Chondrocyte (in vitro differentiated cells): ENCODE measurements around the gene DOCK6. TPM values are rescaled to one million over a fixed set of nuclear protein-coding genes. Genes with fewer than 3 reads are reported as not detected.

ENCODE experiments used
- DNase-seq: peaks from one replicate; pipeline ENCODE4 v3.0.0; 2021; ENCODE audit warnings: mixed read lengths, low spot score
- H3K27ac Mint-ChIP-seq: one replicate; pipeline ENCODE4 v1.8.0; 2021; ENCODE audit warnings: mild to moderate bottlenecking, moderate library complexity, mixed read lengths; ENCODE audit not compliant: unreplicated experiment
- H3K27me3 Mint-ChIP-seq: 2 replicates; pipeline ENCODE4 v1.8.0; 2021; ENCODE audit warnings: low read depth, mixed read lengths
- H3K36me3 Mint-ChIP-seq: 2 replicates; pipeline ENCODE4 v1.8.0; 2021; ENCODE audit warnings: low read depth, mixed read lengths
- H3K4me1 Mint-ChIP-seq: 2 replicates; pipeline ENCODE4 v1.8.0; 2021; ENCODE audit warnings: low read depth, mild to moderate bottlenecking, mixed read lengths
- H3K4me3 Mint-ChIP-seq: one replicate; pipeline ENCODE4 v1.8.0; 2021; ENCODE audit warnings: mild to moderate bottlenecking, moderate library complexity, mixed read lengths; ENCODE audit not compliant: unreplicated experiment
- H3K9me3 Mint-ChIP-seq: 2 replicates; pipeline ENCODE4 v1.8.0; 2021; ENCODE audit warnings: low read depth, mixed read lengths
- total RNA-seq: library from RNA; stranded (reverse); gene quantifications from 3 replicates; pipeline ENCODE4 v1.2.1, GENCODE V29; 2021
- TF ChIP-seq, protein P1 (sequence below): fragments of 200-600 bp; sonication (generic); IDR thresholded peaks from 2 replicates; pipeline ENCODE4 v1.5.0; 2021; ENCODE audit warnings: antibody characterized with exemption, mild to moderate bottlenecking, moderate library complexity

Gene DOCK6
- total RNA-seq, 1 donor from 2014 or later = 44.4 TPM

DNA sequence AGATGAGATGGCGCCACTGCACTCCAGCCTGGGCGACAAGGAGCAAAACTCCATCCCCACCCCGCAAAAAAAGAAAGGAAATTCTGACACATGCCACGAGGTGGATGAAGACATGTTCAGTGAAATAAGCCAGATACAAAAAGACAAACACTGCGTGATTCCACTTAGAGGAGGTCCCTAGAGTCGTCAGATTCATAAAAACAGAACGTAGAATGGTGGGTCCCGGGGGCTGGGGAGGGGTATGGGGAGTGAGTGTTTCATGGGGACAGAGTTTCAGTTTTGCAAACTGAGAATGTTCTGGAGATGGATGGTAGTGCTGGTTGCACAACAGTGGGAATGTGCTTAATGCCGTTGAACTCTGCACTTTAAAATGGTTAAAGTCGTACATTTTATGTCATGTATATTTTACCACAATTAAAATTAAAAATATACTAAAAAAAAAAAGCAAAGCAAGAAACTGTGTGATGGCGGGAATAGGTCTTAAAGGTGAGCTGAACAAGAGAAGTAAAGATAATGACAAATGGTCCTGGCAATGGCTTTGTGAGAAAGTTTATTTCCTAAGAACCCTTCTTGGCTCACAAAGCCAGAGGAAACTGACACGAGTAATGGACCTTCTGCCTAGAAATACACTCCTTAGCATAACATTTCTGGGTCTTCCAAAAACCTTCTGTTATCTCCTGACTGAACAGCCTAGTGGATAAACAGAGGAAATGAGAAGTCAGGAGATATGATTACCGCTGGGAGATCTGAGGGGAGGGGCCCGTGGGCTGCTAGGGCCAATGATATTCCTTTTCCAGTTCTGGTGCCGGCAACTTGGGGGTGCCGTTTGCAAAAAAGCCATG, 102.5 kb downstream of the DOCK6 start:
- Mint-ChIP-seq H3K36me3 (peaks cover 9% of the 10 kb centered on the region), H3K27me3 (no peaks in the 10 kb centered on the region), H3K27ac (peak overlapping the region; percentile 36), H3K9me3 (no peaks in the 10 kb centered on the region), H3K4me1 (peaks cover 39% of the 10 kb centered on the region), H3K4me3 (no peak overlapping the region)
- DNase-seq = no peak
- TF ChIP-seq, protein P1, sequence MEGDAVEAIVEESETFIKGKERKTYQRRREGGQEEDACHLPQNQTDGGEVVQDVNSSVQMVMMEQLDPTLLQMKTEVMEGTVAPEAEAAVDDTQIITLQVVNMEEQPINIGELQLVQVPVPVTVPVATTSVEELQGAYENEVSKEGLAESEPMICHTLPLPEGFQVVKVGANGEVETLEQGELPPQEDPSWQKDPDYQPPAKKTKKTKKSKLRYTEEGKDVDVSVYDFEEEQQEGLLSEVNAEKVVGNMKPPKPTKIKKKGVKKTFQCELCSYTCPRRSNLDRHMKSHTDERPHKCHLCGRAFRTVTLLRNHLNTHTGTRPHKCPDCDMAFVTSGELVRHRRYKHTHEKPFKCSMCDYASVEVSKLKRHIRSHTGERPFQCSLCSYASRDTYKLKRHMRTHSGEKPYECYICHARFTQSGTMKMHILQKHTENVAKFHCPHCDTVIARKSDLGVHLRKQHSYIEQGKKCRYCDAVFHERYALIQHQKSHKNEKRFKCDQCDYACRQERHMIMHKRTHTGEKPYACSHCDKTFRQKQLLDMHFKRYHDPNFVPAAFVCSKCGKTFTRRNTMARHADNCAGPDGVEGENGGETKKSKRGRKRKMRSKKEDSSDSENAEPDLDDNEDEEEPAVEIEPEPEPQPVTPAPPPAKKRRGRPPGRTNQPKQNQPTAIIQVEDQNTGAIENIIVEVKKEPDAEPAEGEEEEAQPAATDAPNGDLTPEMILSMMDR = no peak

DNA sequence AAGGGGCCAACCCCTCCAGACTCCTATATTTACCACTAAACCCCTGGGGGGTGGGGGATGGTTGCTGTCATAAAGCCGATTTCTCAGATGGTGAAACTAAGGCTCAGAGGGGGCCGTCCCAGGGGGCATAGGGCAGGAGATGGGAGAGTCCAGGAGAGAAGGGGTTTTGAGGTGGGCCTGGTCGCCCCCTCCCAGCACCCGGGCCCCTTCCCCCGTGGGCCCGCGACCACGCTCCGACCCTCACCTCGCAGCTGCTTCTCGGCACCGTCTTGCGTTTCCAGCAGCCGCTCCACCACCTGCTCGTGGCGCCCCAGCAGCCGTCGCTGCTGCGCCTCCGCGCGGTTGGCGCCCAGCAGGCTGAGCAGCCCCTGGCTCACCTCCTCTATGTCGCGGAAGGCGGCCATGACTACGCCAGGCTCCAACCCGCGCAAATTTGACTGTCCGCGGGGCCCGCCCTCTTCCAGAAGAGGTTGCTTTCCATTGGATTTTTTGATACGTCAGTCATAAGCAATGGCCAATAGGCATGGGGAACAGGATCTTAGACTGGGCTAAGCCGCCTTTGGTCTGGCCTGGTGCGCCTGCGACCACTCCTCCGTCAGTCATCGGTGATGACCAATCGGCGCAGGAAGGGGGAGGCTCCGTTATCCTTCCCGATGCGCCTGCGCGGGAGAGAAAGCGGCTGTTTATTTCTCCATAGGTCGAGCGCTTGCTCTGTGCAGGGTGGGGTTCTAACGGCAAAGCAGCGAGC, 106.8 kb downstream of the DOCK6 start, which contains the start of gene SPC24:
Gene SPC24 (minus strand): TSS at position 410 of the 748 bp plus-strand sequence. CDS start 6 bp downstream, at position 404.
- Mint-ChIP-seq H3K27ac (peak within 1 kb of the TSS; percentile 85), H3K9me3 (no peaks in the 10 kb centered on the region), H3K4me3 (peak within 1 kb of the TSS; percentile 76), H3K36me3 (no peaks in the 10 kb centered on the region), H3K27me3 (no peaks in the 10 kb centered on the region), H3K4me1 (peaks cover 72% of the 10 kb centered on the region)
- TF ChIP-seq, protein P1 = peak; percentile 16
- DNase-seq = peak; percentile 98

DNA sequence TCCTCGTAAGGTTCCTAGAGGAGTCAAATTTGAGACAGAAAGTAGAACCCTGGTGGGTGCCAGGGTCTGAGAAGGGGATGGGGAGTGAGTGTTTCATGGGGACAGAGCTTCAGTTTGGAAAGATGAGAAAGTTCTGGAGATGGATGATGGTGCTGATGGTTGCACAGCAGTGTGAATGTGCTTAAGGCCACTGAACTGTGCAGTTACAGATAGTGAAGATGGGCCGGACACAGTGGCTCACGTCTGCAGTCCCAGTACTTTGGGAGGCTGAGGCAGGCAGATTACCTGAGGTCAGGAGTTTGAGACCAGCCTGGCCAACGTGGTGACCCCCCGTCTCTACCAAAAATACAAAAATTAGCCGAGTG, 107.7 kb downstream of the DOCK6 start:
- Mint-ChIP-seq H3K36me3 (no peaks in the 10 kb centered on the region), H3K4me3 (peak overlapping the region; percentile 76), H3K9me3 (no peaks in the 10 kb centered on the region)

DNA sequence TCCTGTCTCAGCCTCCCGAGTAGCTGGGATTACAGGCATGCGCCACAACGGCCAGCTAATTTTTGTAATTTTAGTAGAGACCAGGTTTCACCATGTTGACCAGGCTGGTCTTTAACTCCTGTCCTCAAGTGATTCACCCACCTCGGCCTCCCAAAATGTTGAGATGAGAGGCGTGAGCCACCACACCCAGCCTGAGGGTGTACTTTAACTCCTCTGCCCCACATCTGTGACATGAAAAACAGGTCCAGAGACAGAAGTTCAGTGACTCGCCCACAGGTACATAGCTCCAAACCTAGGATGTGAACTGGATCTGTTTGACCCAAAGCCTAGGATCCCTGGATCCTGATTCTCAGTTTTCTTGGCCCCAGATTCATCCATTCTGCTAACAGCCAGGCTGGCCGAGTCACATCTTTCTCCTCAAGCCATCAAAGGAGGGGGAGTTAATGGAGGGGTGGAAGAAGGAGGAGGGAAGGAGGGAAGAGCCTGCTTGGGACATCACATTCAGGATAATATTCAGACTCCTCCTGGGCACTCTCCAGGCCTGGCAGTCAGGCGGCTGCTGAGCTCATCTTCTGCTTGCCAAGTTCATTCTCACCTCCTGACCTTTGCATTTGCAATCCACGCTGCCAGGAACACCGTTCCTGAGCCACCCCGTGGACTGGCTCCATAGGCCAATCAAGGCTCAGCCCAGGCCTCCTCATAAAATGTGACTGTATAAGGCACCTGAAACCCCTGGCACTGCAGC, 109.8 kb downstream of the DOCK6 start:
- peak overlapping the region; percentile 99 for H3K27ac Mint-ChIP-seq
- peak overlapping the region; percentile 20 for H3K4me3 Mint-ChIP-seq
- no peaks in the 10 kb centered on the region for H3K27me3 Mint-ChIP-seq

More for the DNA sequence above, 107.7 kb downstream of the DOCK6 start:
- TF ChIP-seq, protein P1 = no peak
- no peak for DNase-seq
- Mint-ChIP-seq H3K27me3 (no peaks in the 10 kb centered on the region), H3K27ac (peak overlapping the region; percentile 75), H3K4me1 (peaks cover 65% of the 10 kb centered on the region)

More for the DNA sequence above, 109.8 kb downstream of the DOCK6 start:
- Mint-ChIP-seq H3K36me3 (no peaks in the 10 kb centered on the region), H3K4me1 (peaks cover 55% of the 10 kb centered on the region), H3K9me3 (no peaks in the 10 kb centered on the region)
- no peak for DNase-seq
- TF ChIP-seq, protein P1 = no peak
